IPS-18a (cell line): ENCODE measurements around the gene FAM131B.

Experiments used
- H3K27ac ChIP-seq: one replicate; pipeline ENCODE4 v1.5.1; 2013; ENCODE audit warnings: low read length
- H3K27me3 ChIP-seq: one replicate; pipeline ENCODE4 v1.6.1; 2013; ENCODE audit warnings: mild to moderate bottlenecking, low read length; ENCODE audit not compliant: control insufficient read depth, insufficient read depth
- H3K36me3 ChIP-seq: one replicate; pipeline ENCODE4 v1.6.1; 2013; ENCODE audit warnings: low read depth, low read length; ENCODE audit not compliant: control insufficient read depth
- H3K4me1 ChIP-seq: one replicate; pipeline ENCODE4 v1.6.1; 2013; ENCODE audit warnings: low read depth, low read length; ENCODE audit not compliant: control insufficient read depth
- H3K4me3 ChIP-seq: one replicate; pipeline ENCODE4 v1.5.1; 2013; ENCODE audit warnings: low read length
- H3K9ac ChIP-seq: one replicate; pipeline ENCODE4 v1.6.1; 2013; ENCODE audit warnings: mild to moderate bottlenecking, low read length, moderate library complexity
- H3K9me3 ChIP-seq: one replicate; pipeline ENCODE4 v1.6.1; 2013; ENCODE audit warnings: low read depth, low read length; ENCODE audit not compliant: control insufficient read depth

The FAM131B gene

GRCh38 chr7:143385891-143386781 is 23.6 kb upstream of the FAM131B start:
- no peak overlapping the region for H3K27ac ChIP-seq
- H3K36me3 ChIP-seq: peaks cover 64% of the 10 kb centered on the region
- no peaks in the 10 kb centered on the region for H3K27me3 ChIP-seq
- peaks cover 3% of the 10 kb centered on the region for H3K4me1 ChIP-seq
- no peak overlapping the region for H3K9ac ChIP-seq
- H3K4me3 ChIP-seq: no peak overlapping the region
- H3K9me3 ChIP-seq: no peaks in the 10 kb centered on the region

DNA sequence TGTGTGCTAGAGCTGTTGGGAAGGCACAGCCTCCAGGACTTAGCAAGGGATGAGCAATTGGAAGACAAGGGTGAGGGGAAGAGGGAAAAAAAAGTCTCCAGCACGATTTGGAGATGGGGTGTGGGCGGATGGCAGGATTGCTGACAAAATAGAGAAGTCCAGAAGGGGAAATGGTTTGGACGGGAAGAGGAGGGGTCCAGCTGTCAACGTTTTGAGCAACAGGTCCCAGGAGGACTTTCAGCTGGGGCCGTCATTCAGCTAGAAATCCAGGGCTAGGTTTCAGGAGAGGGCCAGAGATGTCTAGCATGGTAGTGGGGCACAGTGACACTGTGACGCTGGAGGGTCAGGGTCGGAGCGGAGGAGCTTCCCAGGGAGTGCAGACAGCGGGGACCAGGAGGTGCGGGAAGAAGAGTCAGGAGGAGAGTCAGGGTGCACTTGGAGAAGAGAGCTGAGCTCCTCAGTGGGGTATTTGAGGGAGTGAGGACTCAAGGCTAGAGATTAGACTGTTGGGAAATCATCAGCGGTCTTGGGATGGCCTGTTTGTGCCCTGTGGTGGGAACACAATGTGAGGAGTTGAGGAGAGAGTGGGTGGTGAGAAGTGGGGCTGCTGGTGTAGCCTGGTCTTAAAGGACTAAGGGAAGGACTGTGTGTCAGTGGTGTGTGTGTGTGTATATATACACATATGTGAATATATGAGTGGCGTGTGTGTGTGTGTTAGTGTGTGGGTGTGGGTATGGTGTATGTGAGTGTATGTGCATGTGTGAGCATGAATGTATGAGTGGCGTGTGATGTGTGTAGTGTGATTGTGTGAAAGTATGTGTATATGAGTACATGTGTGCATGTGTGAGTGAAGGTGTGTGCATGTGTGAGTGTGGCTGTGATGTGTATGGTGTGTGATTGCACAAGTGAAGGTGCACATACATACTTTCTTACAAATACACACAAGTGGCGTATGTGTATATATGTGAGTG is 22.4 kb upstream of the FAM131B start:
- Histone ChIP-seq H3K9ac (no peak overlapping the region), H3K36me3 (peaks cover 52% of the 10 kb centered on the region), H3K27me3 (no peaks in the 10 kb centered on the region), H3K27ac (no peak overlapping the region), H3K9me3 (no peaks in the 10 kb centered on the region), H3K4me3 (no peak overlapping the region), H3K4me1 (peaks cover 3% of the 10 kb centered on the region)

DNA sequence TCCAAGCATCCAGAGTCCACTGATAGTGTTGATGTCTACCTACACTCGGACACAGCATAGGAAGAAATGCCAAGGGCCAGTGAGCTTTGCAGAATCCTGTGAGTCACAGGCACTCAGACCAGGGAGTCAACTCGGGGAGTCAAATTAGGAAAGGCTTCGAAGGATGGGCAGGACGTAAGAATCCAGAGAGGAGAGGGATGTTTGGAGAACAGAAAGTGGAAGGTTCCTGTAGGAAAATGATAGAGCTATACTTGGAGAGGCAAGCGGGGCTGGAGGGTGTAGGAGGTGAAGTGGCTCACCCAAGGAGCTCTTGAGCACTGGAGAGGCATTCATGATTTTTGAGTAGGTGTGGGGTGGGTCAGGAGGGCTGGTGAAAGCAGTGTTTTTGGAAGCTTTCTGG is 21.6 kb upstream of the FAM131B start:
- no peak overlapping the region for H3K4me3 ChIP-seq
- H3K36me3 ChIP-seq: peaks cover 44% of the 10 kb centered on the region
- H3K27me3 ChIP-seq: no peaks in the 10 kb centered on the region
- H3K9ac ChIP-seq: no peak overlapping the region
- H3K9me3 ChIP-seq: no peaks in the 10 kb centered on the region
- H3K4me1 ChIP-seq: peaks cover 11% of the 10 kb centered on the region
- no peak overlapping the region for H3K27ac ChIP-seq

GRCh38 chr7:143383642-143383957 is 21.1 kb upstream of the FAM131B start:
- H3K9me3 ChIP-seq: no peaks in the 10 kb centered on the region
- no peak overlapping the region for H3K9ac ChIP-seq
- H3K27ac ChIP-seq: no peak overlapping the region
- peaks cover 16% of the 10 kb centered on the region for H3K4me1 ChIP-seq
- no peaks in the 10 kb centered on the region for H3K27me3 ChIP-seq
- H3K36me3 ChIP-seq: peaks cover 39% of the 10 kb centered on the region
- H3K4me3 ChIP-seq: no peak overlapping the region

GRCh38 chr7:143382791-143383641 is 20.5 kb upstream of the FAM131B start:
- Histone ChIP-seq H3K27ac (no peak overlapping the region), H3K4me1 (peaks cover 16% of the 10 kb centered on the region)

GRCh38 chr7:143382126-143382790 is 19.7 kb upstream of the FAM131B start:
- H3K9ac ChIP-seq: peak overlapping the region; percentile 89
- no peaks in the 10 kb centered on the region for H3K27me3 ChIP-seq
- H3K36me3 ChIP-seq: peaks cover 30% of the 10 kb centered on the region
- peak overlapping the region; percentile 88 for H3K4me3 ChIP-seq
- peaks cover 16% of the 10 kb centered on the region for H3K4me1 ChIP-seq
- H3K27ac ChIP-seq: peak overlapping the region; percentile 6
- H3K9me3 ChIP-seq: no peaks in the 10 kb centered on the region

More at GRCh38 chr7:143382791-143383641, 20.5 kb upstream of the FAM131B start:
- peak overlapping the region; percentile 88 for H3K4me3 ChIP-seq
- H3K27me3 ChIP-seq: no peaks in the 10 kb centered on the region
- peaks cover 35% of the 10 kb centered on the region for H3K36me3 ChIP-seq
- H3K9me3 ChIP-seq: no peaks in the 10 kb centered on the region
- no peak overlapping the region for H3K9ac ChIP-seq

DNA sequence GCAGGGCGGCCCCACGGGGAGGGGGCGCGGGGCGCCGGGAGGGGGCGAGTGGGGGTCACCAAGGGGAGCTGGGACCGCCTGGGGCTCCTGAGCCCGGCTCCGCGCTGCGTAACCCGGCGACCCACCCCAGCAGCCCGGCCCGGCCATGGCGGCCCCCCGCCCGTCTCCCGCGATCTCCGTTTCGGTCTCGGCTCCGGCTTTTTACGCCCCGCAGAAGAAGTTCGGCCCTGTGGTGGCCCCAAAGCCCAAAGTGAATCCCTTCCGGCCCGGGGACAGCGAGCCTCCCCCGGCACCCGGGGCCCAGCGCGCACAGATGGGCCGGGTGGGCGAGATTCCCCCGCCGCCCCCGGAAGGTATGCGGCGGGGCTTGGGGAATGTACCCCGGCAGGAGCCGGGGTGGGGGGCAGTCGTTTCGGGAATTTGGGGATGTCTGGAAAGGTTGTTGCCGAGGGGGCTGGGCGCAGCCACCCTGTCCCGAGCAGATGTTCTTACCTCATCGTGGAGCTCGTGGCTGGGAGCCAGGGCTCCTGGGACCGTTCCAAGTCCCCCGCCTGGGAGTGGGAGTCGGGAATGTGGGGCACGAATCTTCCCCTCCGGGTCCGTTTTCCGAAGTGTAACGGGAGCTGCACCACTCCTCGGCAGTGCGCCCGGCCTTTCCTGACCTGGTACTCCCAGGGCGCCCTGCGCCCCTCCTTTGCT is 19.1 kb upstream of the FAM131B start:
- peak overlapping the region; percentile 88 for H3K4me3 ChIP-seq
- peak overlapping the region; percentile 89 for H3K9ac ChIP-seq
- peaks cover 16% of the 10 kb centered on the region for H3K4me1 ChIP-seq
- H3K27me3 ChIP-seq: no peaks in the 10 kb centered on the region
- H3K27ac ChIP-seq: peak overlapping the region; percentile 6
- no peaks in the 10 kb centered on the region for H3K9me3 ChIP-seq
- peaks cover 30% of the 10 kb centered on the region for H3K36me3 ChIP-seq

DNA sequence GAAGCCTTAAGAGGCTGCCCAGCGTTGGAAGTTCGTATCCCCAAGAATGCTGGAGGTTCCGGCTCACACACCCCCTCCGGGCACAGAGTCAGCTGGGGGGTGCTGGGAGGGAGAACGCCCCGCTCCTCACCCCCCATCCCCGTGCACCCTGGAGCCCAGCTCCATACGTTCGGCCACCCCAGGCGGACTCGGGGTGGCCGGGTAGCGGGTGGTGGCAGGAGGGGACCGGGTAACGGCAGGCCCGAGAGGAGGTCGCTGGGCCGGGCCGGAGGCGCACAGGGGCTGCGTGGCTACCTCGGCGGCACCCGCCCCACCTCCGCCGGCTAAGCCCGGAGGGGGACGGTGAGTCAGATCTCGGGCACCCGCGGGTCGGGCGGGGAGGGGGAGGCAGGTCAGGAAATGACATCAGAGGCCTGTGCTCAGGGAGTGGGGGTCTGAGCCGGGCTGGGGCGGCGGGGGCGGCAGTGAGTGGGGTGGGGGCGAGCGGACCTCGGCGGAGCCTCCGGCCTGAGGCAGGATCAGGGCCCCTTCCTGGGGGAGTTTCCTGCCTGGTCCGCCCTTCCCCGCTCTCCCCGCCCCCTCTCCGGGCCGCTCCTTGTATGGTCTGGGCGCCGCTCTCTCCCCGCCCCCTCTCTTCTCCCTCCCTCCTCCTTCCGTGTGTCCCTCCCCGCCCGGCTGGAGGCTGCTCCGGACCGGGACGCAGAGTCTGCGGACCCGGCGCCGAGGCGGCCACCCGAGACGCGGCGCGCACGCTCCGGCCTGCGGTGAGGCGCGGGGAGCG is 18.3 kb upstream of the FAM131B start, which contains the start of gene ZYX:
TSS of gene ZYX (plus strand) at position 700 of the 781 bp plus-strand sequence. CDS start 227 bp downstream, outside the sequence.
- H3K9me3 ChIP-seq: no peaks in the 10 kb centered on the region
- H3K4me3 ChIP-seq: peak within 1 kb of the TSS; percentile 88
- H3K27ac ChIP-seq: peak within 1 kb of the TSS; percentile 88
- H3K36me3 ChIP-seq: peaks cover 26% of the 10 kb centered on the region
- peaks cover 16% of the 10 kb centered on the region for H3K4me1 ChIP-seq
- peak within 1 kb of the TSS; percentile 93 for H3K9ac ChIP-seq
- no peaks in the 10 kb centered on the region for H3K27me3 ChIP-seq

GRCh38 chr7:143380260-143380645 is 17.7 kb upstream of the FAM131B start:
- H3K27me3 ChIP-seq: no peaks in the 10 kb centered on the region
- H3K27ac ChIP-seq: peak overlapping the region; percentile 88
- H3K4me3 ChIP-seq: peak overlapping the region; percentile 88
- H3K4me1 ChIP-seq: peaks cover 16% of the 10 kb centered on the region
- H3K9me3 ChIP-seq: no peaks in the 10 kb centered on the region
- peak overlapping the region; percentile 93 for H3K9ac ChIP-seq
- peaks cover 22% of the 10 kb centered on the region for H3K36me3 ChIP-seq
